WTC11 (cell line): ENCODE measurements around the gene KRT76. TPM values are rescaled to one million over a fixed set of nuclear protein-coding genes. Genes with fewer than 3 reads are reported as not detected.

Experiments used
- ATAC-seq: fragments of 200-7000 bp; cut with Tn5 transposase; 2 replicates; pipeline ENCODE4 v1.10.0; 2021; ENCODE audit warnings: mild to moderate bottlenecking, moderate library complexity
- CTCF ChIA-PET: fragments of 300-600 bp; sonication (Branson Sonifier 250); formaldehyde crosslinking; loops from one replicate; lab custom pipeline; 2021; ENCODE audit warnings: antibody characterized with exemption; lab: Charles Lee
- POLR2A ChIA-PET: fragments of 350-600 bp; sonication (Branson Sonifier 250); formaldehyde crosslinking; loops from one replicate; lab custom pipeline; 2021; ENCODE audit warnings: antibody characterized with exemption; lab: Charles Lee
- DNase-seq: peaks from one replicate; pipeline ENCODE4 v3.0.0; 2021; ENCODE audit warnings: low spot score
- H3K27ac Mint-ChIP-seq: 2 replicates; pipeline ENCODE4 v1.8.0; 2021; ENCODE audit warnings: mixed read lengths
- H3K27me3 Mint-ChIP-seq: 2 replicates; pipeline ENCODE4 v1.8.0; 2021; ENCODE audit warnings: low read depth, mild to moderate bottlenecking, moderate library complexity, mixed read lengths
- H3K36me3 Mint-ChIP-seq: 2 replicates; pipeline ENCODE4 v1.8.0; 2021; ENCODE audit warnings: mixed read lengths
- H3K4me1 Mint-ChIP-seq: 2 replicates; pipeline ENCODE4 v1.8.0; 2022; ENCODE audit warnings: mixed read lengths
- H3K4me3 Mint-ChIP-seq: 2 replicates; pipeline ENCODE4 v1.8.0; 2021; ENCODE audit warnings: mild to moderate bottlenecking, moderate library complexity, mixed read lengths
- H3K9me3 Mint-ChIP-seq: 2 replicates; pipeline ENCODE4 v1.8.0; 2021; ENCODE audit warnings: mixed read lengths
- ARID4B ChIP-seq: sonication (generic); formaldehyde crosslinking; IDR thresholded peaks from 2 replicates; pipeline ENCODE4 v1.8.0; 2023; ENCODE audit warnings: missing genetic modification reagents, mild to moderate bottlenecking, borderline replicate concordance
- ATF3 ChIP-seq: sonication (generic); formaldehyde crosslinking; conservative IDR thresholded peaks from 2 replicates; pipeline ENCODE4 v1.8.1; 2022; ENCODE audit warnings: mild to moderate bottlenecking, missing genetic modification reagents
- CDX4 ChIP-seq: fragments of 250-450 bp; sonication (Bioruptor Pico); IDR thresholded peaks from 2 replicates; pipeline ENCODE4 v1.9.0; 2021; ENCODE audit warnings: moderate library complexity, mild to moderate bottlenecking, inconsistent platforms, borderline replicate concordance
- ERG ChIP-seq: fragments of 250-450 bp; sonication (Bioruptor Pico); IDR thresholded peaks from 2 replicates; pipeline ENCODE4 v1.8.0; 2021; ENCODE audit warnings: mild to moderate bottlenecking
- ETV6 ChIP-seq: sonication (generic); formaldehyde crosslinking; IDR thresholded peaks from 2 replicates; pipeline ENCODE4 v1.8.1; 2022; ENCODE audit warnings: mild to moderate bottlenecking, missing genetic modification reagents
- FOXJ3 ChIP-seq: sonication (generic); formaldehyde crosslinking; IDR thresholded peaks from 2 replicates; pipeline ENCODE4 v1.9.0; 2021; ENCODE audit warnings: missing genetic modification reagents, mild to moderate bottlenecking, borderline replicate concordance
- FOXK1 ChIP-seq: sonication (generic); formaldehyde crosslinking; IDR thresholded peaks from 2 replicates; pipeline ENCODE4 v1.8.0; 2022; ENCODE audit warnings: mild to moderate bottlenecking, moderate library complexity, missing genetic modification reagents
- FOXP4 ChIP-seq: sonication (generic); formaldehyde crosslinking; IDR thresholded peaks from 2 replicates; pipeline ENCODE4 v1.8.0; 2022; ENCODE audit warnings: mild to moderate bottlenecking, missing genetic modification reagents
- GRHL2 ChIP-seq: fragments of 250-450 bp; sonication (Bioruptor Pico); IDR thresholded peaks from 2 replicates; pipeline ENCODE4 v1.8.0; 2022; ENCODE audit warnings: mild to moderate bottlenecking, moderate library complexity; ENCODE audit not compliant: insufficient replicate concordance, severe bottlenecking
- HMGA2 ChIP-seq: fragments of 250-450 bp; sonication (Bioruptor Pico); IDR thresholded peaks from 2 replicates; pipeline ENCODE4 v1.4.0; 2021; ENCODE audit warnings: mild to moderate bottlenecking, moderate library complexity
- IRF1 ChIP-seq: sonication (generic); formaldehyde crosslinking; IDR thresholded peaks from 2 replicates; pipeline ENCODE4 v1.8.0; 2023; ENCODE audit warnings: missing genetic modification reagents
- KAT7 ChIP-seq: sonication (generic); formaldehyde crosslinking; IDR thresholded peaks from 2 replicates; pipeline ENCODE4 v1.8.1; 2023; ENCODE audit warnings: missing genetic modification reagents, mild to moderate bottlenecking, borderline replicate concordance
- MXD4 ChIP-seq: fragments of 250-450 bp; sonication (Bioruptor Pico); IDR thresholded peaks from 2 replicates; pipeline ENCODE4 v1.8.0; 2021; ENCODE audit warnings: mild to moderate bottlenecking, moderate library complexity, borderline replicate concordance
- PRRX2 ChIP-seq: fragments of 250-450 bp; sonication (Bioruptor Pico); IDR thresholded peaks from 2 replicates; pipeline ENCODE4 v1.8.0; 2021; ENCODE audit warnings: mild to moderate bottlenecking
- SMAD3 ChIP-seq: sonication (generic); formaldehyde crosslinking; IDR thresholded peaks from 2 replicates; pipeline ENCODE4 v1.8.0; 2022; ENCODE audit warnings: missing genetic modification reagents, mild to moderate bottlenecking, borderline replicate concordance
- SOX15 ChIP-seq: fragments of 250-450 bp; sonication (Bioruptor Pico); IDR thresholded peaks from 2 replicates; pipeline ENCODE4 v1.9.0; 2021; ENCODE audit warnings: mild to moderate bottlenecking
- ZMAT4 ChIP-seq: fragments of 250-450 bp; sonication (Bioruptor Pico); IDR thresholded peaks from 2 replicates; pipeline ENCODE4 v1.9.0; 2021; ENCODE audit warnings: mild to moderate bottlenecking
- ZNF263 ChIP-seq: sonication (generic); formaldehyde crosslinking; IDR thresholded peaks from 2 replicates; pipeline ENCODE4 v1.8.1; 2022; ENCODE audit warnings: low read depth, mild to moderate bottlenecking, moderate library complexity, missing genetic modification reagents
- ZNF671 ChIP-seq: fragments of 250-450 bp; sonication (Bioruptor Pico); IDR thresholded peaks from 2 replicates; pipeline ENCODE4 v1.8.0; 2021; ENCODE audit warnings: mild to moderate bottlenecking
- ZSCAN18 ChIP-seq: fragments of 250-450 bp; sonication (Bioruptor Pico); IDR thresholded peaks from 2 replicates; pipeline ENCODE4 v2.1.2; 2022; ENCODE audit warnings: mild to moderate bottlenecking, moderate library complexity
- total RNA-seq: library from RNA; stranded (reverse); gene quantifications from 3 replicates; pipeline ENCODE4 v1.2.3, GENCODE V29; 2021

Gene KRT76
- total RNA-seq, 1 experiment from 2014 or later = not detected

GRCh38 chr12:52782502-52782901 lies 5.4 kb upstream of the KRT76 start (continued):
- TF ChIP-seq ARID4B (no peak), ERG (CRISPR knock-in tag) (no peak), ZNF671 (CRISPR knock-in tag) (no peak), PRRX2 (CRISPR knock-in tag) (no peak), ATF3 (no peak), ZMAT4 (no peak), FOXP4 (no peak), GRHL2 (no peak), SOX15 (no peak), MXD4 (CRISPR knock-in tag) (no peak), ETV6 (no peak), SMAD3 (no peak)

- Mint-ChIP-seq H3K9me3 (peaks cover 4% of the 10 kb centered on the region), H3K27me3 (peaks cover 3% of the 10 kb centered on the region; the same call in 1 of the 2 replicates), H3K4me3 (no peak overlapping the region), H3K4me1 (no peaks in the 10 kb centered on the region), H3K36me3 (no peaks in the 10 kb centered on the region), H3K27ac (no peak overlapping the region)
- CTCF ChIA-PET = interaction anchor here (1.2 to 1.5 kb wide), 2 partner anchors 89 to 98 kb away, joined by 3 to 4 read pairs; no protein-coding TSS in a partner anchor
- ATAC-seq (no peak), DNase-seq (no peak)
- TF ChIP-seq FOXK1 = no peak
- TF ChIP-seq ZSCAN18 (CRISPR knock-in tag) = no peak
- TF ChIP-seq KAT7 = no peak
- no peak for TF ChIP-seq FOXJ3 (CRISPR knock-in tag)
- TF ChIP-seq HMGA2 (CRISPR knock-in tag) = no peak
- TF ChIP-seq CDX4 (CRISPR knock-in tag) = no peak
- TF ChIP-seq IRF1 = no peak
- no peak for TF ChIP-seq ZNF263 (CRISPR knock-in tag)
- POLR2A ChIA-PET = no interaction called here
Measured at GRCh38 chr12:52781399-52782082, 4.4 kb upstream of the KRT76 start.
